HepG2 (cell line): ENCODE data around the gene LIPA. TPM values are rescaled to one million over a fixed set of nuclear protein-coding genes. Genes with fewer than 3 reads are reported as not detected.

ENCODE experiments used
- BHLHE40 ChIP-seq: IDR thresholded peaks from 2 replicates; pipeline ENCODE4 v1.6.1; 2011; ENCODE audit warnings: low read length, improper control_type of control experiment
- ESRRA ChIP-seq: sonication (generic); formaldehyde crosslinking; IDR thresholded peaks from 2 replicates; pipeline ENCODE4 v1.5.1; 2020; ENCODE audit warnings: mild to moderate bottlenecking, low read depth, missing genetic modification reagents
- KDM1A ChIP-seq: IDR thresholded peaks from 2 replicates; pipeline ENCODE4 v1.6.1; 2016; ENCODE audit warnings: missing compliant biosample characterization
- MTF2 ChIP-seq: sonication (generic); formaldehyde crosslinking; IDR thresholded peaks from 2 replicates; pipeline ENCODE4 v1.5.0; 2020; ENCODE audit warnings: missing genetic modification reagents, borderline replicate concordance
- NR2F6 ChIP-seq, 2 experiments: IDR thresholded peaks; 2 replicates each; pipeline ENCODE4 v1.6.1; 2016; ENCODE audit warnings: antibody characterized with exemption in 1 of 2, mild to moderate bottlenecking in 1 of 2
- POGZ ChIP-seq: sonication (generic); formaldehyde crosslinking; IDR thresholded peaks from 2 replicates; pipeline ENCODE4 v1.4.0; 2020; ENCODE audit warnings: mild to moderate bottlenecking, missing genetic modification reagents
- RARG ChIP-seq: sonication (generic); formaldehyde crosslinking; IDR thresholded peaks from 2 replicates; pipeline ENCODE4 v1.4.0; 2020; ENCODE audit warnings: low read depth, mild to moderate bottlenecking, missing genetic modification reagents
- RNF2 ChIP-seq: fragments of 450-650 bp; conservative IDR thresholded peaks from 2 replicates; pipeline ENCODE4 v1.6.1; 2016; ENCODE audit warnings: low read depth
- SOX5 ChIP-seq: IDR thresholded peaks from 2 replicates; pipeline ENCODE4 v1.6.1; 2016; ENCODE audit warnings: borderline replicate concordance
- ZBTB20 ChIP-seq: sonication (generic); formaldehyde crosslinking; IDR thresholded peaks from 2 replicates; pipeline ENCODE4 v1.8.1; 2023; ENCODE audit warnings: missing genetic modification reagents, low read depth, mild to moderate bottlenecking, borderline replicate concordance
- ZEB1 ChIP-seq: IDR thresholded peaks from 2 replicates; pipeline ENCODE4 v1.6.1; 2012; ENCODE audit warnings: mild to moderate bottlenecking, low read depth, inconsistent platforms; ENCODE audit not compliant: insufficient replicate concordance
- ZFAT ChIP-seq: sonication (generic); formaldehyde crosslinking; conservative IDR thresholded peaks from 2 replicates; pipeline ENCODE4 v1.8.1; 2023; ENCODE audit warnings: missing genetic modification reagents, inconsistent platforms
- ZNF101 ChIP-seq: sonication (generic); formaldehyde crosslinking; IDR thresholded peaks from 2 replicates; pipeline ENCODE4 v1.4.0; 2020; ENCODE audit warnings: mild to moderate bottlenecking, low read depth, missing genetic modification reagents, borderline replicate concordance
- ZNF556 ChIP-seq: sonication (generic); formaldehyde crosslinking; IDR thresholded peaks from 2 replicates; pipeline ENCODE4 v1.4.0; 2020; ENCODE audit warnings: mild to moderate bottlenecking, missing genetic modification reagents, borderline replicate concordance
- ZNF749 ChIP-seq: sonication (generic); formaldehyde crosslinking; IDR thresholded peaks from 2 replicates; pipeline ENCODE4 v1.8.0; 2022; ENCODE audit warnings: mild to moderate bottlenecking, missing genetic modification reagents, moderate library complexity, borderline replicate concordance
- ZNF790 ChIP-seq: sonication (generic); formaldehyde crosslinking; IDR thresholded peaks from 2 replicates; pipeline ENCODE4 v1.8.0; 2022; ENCODE audit warnings: missing genetic modification reagents, mild to moderate bottlenecking, borderline replicate concordance
- ZNF879 ChIP-seq: sonication (generic); formaldehyde crosslinking; IDR thresholded peaks from 2 replicates; pipeline ENCODE4 v1.8.1; 2023; ENCODE audit warnings: missing genetic modification reagents
- ZSCAN31 ChIP-seq: sonication (generic); formaldehyde crosslinking; IDR thresholded peaks from 2 replicates; pipeline ENCODE4 v1.5.0; 2020; ENCODE audit warnings: low read depth, mild to moderate bottlenecking, missing genetic modification reagents
- polyA plus RNA-seq, 8 experiments: library from polyadenylated mRNA; depleted of rRNA in 3 of 8; stranded (reverse) in 7 of 8; unstranded in 1 of 8; fragments of >200 nt; fragmentation: Illumina TruSeq in 4 of 8; extraction: Trizol in 4 of 8; gene quantifications; 2 replicates each; pipeline versions ENCODE4 v1.2.1 to v1.2.3, GENCODE V29; 2011 to 2016; ENCODE audit warnings: low read depth in 4 of 8, missing spikeins in 1 of 8, mixed read lengths in 1 of 8; ENCODE audit not compliant: insufficient read depth in 1 of 8
- total RNA-seq, 5 experiments: library from RNA; depleted of rRNA; stranded (reverse); fragments of >200 nt; fragmentation: Illumina TruSeq; extraction: Trizol; gene quantifications; 2 replicates each; pipeline ENCODE4 v1.2.3, GENCODE V29; 2016; ENCODE audit warnings: low read depth in 1 of 5
- TF ChIP-seq, protein P1 (sequence below): sonication (generic); formaldehyde crosslinking; IDR thresholded peaks from 2 replicates; pipeline ENCODE4 v1.8.1; 2023; ENCODE audit warnings: mild to moderate bottlenecking, moderate library complexity, missing genetic modification reagents
- TF ChIP-seq, protein P2 (sequence below): sonication (generic); formaldehyde crosslinking; IDR thresholded peaks from 2 replicates; pipeline ENCODE4 v1.5.1; 2020; ENCODE audit warnings: mild to moderate bottlenecking, missing genetic modification reagents, moderate library complexity
- TF ChIP-seq, protein P3 (sequence below): sonication (generic); formaldehyde crosslinking; IDR thresholded peaks from 2 replicates; pipeline ENCODE4 v1.4.0; 2020; ENCODE audit warnings: missing genetic modification reagents
- TF ChIP-seq, protein P4 (sequence below): sonication (generic); formaldehyde crosslinking; IDR thresholded peaks from 2 replicates; pipeline ENCODE4 v1.5.1; 2020; ENCODE audit warnings: mild to moderate bottlenecking, missing genetic modification reagents, borderline replicate concordance
- TF ChIP-seq, protein P5 (sequence below): sonication (generic); formaldehyde crosslinking; IDR thresholded peaks from 2 replicates; pipeline ENCODE4 v1.4.0; 2020; ENCODE audit warnings: low read depth, missing genetic modification reagents

The LIPA gene
- total and polyA plus RNA-seq, 2 of the 13 experiments (the other 11 are each of a cell fraction or from before 2014, with no cell fraction given): 57.1 to 79.5 TPM

DNA sequence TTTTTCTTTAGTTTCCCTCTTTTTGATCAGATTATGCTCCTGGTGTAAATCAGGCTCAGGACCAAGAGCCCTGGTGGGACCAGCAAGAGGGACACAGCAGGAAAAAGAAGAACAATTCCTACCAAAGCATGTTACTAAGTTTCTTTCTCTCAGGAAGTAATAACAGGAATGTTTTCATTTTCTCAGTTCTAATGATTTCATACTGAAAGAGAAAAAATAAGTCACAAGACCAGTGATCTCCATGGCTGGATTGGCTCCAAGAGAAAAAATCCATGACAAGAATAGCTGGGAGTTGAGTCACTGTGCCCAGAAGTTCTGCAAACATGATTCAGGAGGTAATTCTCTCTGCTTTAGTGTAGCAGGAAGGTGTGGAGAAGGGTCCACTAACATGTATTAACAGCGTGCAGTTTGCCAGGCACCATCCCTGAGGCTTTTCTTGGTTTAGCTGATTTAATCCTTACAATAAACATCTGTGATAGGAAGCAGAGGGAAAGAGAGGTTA lies 26.5 kb upstream of the LIPA start (continued):
- TF ChIP-seq, protein P1, sequence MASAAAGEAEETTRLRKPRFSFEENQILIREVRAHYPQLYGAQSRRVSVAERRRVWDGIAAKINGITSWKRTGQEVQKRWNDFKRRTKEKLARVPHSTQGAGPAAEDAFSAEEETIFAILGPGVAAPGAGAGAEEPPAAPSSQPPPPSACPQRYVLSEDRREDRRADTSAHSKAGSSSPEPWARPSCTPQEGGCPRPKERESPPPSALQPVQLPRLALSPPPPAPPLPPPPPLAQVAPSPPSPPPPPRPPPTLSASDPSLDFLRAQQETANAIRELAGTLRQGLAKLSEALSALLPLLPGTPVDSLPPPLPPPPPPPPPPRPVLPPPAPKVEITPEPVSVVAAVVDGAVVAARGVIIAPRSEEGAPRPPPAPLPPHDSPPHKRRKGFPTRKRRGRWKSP: no peak
- TF ChIP-seq RARG (CRISPR knock-in tag) (no peak), ZEB1 (no peak), RNF2 (no peak), ZNF749 (no peak), MTF2 (no peak), KDM1A (CRISPR knock-in tag) (no peak), ZNF790 (CRISPR knock-in tag) (no peak), ZNF879 (CRISPR knock-in tag) (no peak), BHLHE40 (0 out of 2 replicates have a peak, but pooled peaks have one; percentile 18), SOX5 (CRISPR knock-in tag) (peak; percentile 28; the same call in 1 of the 2 replicates), NR2F6 (IDR thresholded peaks at IDR 0.05) (no peak), NR2F6 (CRISPR knock-in tag; IDR thresholded peaks at IDR 0.05) (no peak), ZSCAN31 (no peak), ZBTB20 (no peak), ZNF101 (CRISPR knock-in tag) (no peak), ZFAT (CRISPR knock-in tag) (no peak), ESRRA (CRISPR knock-in tag) (no peak), ZNF556 (CRISPR knock-in tag) (no peak), POGZ (no peak)
- TF ChIP-seq, protein P2, sequence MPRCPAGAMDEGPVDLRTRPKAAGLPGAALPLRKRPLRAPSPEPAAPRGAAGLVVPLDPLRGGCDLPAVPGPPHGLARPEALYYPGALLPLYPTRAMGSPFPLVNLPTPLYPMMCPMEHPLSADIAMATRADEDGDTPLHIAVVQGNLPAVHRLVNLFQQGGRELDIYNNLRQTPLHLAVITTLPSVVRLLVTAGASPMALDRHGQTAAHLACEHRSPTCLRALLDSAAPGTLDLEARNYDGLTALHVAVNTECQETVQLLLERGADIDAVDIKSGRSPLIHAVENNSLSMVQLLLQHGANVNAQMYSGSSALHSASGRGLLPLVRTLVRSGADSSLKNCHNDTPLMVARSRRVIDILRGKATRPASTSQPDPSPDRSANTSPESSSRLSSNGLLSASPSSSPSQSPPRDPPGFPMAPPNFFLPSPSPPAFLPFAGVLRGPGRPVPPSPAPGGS (CRISPR knock-in tag): no peak
- TF ChIP-seq, protein P3, sequence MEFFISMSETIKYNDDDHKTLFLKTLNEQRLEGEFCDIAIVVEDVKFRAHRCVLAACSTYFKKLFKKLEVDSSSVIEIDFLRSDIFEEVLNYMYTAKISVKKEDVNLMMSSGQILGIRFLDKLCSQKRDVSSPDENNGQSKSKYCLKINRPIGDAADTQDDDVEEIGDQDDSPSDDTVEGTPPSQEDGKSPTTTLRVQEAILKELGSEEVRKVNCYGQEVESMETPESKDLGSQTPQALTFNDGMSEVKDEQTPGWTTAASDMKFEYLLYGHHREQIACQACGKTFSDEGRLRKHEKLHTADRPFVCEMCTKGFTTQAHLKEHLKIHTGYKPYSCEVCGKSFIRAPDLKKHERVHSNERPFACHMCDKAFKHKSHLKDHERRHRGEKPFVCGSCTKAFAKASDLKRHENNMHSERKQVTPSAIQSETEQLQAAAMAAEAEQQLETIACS (CRISPR knock-in tag): no peak
- TF ChIP-seq, protein P4, sequence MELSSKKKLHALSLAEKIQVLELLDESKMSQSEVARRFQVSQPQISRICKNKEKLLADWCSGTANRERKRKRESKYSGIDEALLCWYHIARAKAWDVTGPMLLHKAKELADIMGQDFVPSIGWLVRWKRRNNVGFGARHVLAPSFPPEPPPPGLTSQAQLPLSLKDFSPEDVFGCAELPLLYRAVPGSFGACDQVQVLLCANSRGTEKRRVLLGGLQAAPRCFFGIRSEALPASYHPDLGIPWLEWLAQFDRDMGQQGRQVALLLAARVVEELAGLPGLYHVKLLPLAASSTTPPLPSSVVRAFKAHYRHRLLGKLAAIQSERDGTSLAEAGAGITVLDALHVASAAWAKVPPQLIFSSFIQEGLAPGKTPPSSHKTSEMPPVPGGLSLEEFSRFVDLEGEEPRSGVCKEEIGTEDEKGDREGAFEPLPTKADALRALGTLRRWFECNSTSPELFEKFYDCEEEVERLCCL (CRISPR knock-in tag): no peak
- TF ChIP-seq, protein P5, sequence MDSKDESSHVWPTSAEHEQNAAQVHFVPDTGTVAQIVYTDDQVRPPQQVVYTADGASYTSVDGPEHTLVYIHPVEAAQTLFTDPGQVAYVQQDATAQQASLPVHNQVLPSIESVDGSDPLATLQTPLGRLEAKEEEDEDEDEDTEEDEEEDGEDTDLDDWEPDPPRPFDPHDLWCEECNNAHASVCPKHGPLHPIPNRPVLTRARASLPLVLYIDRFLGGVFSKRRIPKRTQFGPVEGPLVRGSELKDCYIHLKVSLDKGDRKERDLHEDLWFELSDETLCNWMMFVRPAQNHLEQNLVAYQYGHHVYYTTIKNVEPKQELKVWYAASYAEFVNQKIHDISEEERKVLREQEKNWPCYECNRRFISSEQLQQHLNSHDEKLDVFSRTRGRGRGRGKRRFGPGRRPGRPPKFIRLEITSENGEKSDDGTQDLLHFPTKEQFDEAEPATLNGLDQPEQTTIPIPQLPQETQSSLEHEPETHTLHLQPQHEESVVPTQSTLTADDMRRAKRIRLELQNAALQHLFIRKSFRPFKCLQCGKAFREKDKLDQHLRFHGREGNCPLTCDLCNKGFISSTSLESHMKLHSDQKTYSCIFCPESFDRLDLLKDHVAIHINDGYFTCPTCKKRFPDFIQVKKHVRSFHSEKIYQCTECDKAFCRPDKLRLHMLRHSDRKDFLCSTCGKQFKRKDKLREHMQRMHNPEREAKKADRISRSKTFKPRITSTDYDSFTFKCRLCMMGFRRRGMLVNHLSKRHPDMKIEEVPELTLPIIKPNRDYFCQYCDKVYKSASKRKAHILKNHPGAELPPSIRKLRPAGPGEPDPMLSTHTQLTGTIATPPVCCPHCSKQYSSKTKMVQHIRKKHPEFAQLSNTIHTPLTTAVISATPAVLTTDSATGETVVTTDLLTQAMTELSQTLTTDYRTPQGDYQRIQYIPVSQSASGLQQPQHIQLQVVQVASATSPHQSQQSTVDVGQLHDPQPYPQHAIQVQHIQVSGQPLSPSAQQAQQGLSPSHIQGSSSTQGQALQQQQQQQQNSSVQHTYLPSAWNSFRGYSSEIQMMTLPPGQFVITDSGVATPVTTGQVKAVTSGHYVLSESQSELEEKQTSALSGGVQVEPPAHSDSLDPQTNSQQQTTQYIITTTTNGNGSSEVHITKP (CRISPR knock-in tag): no peak
